Ovary (tissue), 3 donors: ENCODE data around the gene ERN1.

Experiments
- POLR2A ChIP-seq: fragments of 450-650 bp; IDR thresholded peaks from one replicate; pipeline ENCODE4 v1.6.1; 2017; ENCODE audit warnings: antibody characterized with exemption, mild to moderate bottlenecking, moderate library complexity
- TF ChIP-seq, protein P1 (sequence below), 3 donors: fragments of 450-650 bp in 2 of 3; fragments of 200-600 bp in 1 of 3; IDR thresholded peaks; one replicate each; pipeline versions ENCODE4 v1.5.1 to v1.8.0; 2016 to 2022; ENCODE audit warnings: antibody characterized with exemption in 3 of 3, mild to moderate bottlenecking in 1 of 3
- donor health status: DM: no; HTN: no; CAD: no.

DNA sequence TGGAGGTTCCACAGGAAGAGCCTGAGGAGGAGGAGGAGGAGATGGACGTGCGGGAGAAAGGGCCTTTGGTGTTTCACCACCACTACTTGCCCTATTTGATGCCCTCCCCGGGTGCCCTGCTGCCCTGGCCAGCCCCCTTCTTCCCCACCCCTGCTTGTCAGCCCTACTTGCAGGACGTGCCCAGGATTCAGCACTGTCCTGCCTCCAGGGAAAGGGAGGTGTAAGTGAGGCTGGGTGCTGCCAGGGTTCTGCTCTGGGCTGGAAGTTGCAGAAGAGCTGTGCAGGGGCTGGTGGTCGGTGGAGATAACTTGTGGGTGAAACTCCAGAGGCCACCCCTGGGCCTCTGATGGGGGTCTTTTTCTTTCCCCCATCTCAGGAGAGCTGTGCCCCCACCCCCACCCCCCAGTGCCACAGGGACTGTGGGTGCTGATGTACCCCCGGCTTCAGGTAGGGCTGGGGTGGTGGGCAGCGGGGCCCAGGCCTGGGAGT is 128.8 kb downstream of the ERN1 start:
- TF ChIP-seq, protein P1, sequence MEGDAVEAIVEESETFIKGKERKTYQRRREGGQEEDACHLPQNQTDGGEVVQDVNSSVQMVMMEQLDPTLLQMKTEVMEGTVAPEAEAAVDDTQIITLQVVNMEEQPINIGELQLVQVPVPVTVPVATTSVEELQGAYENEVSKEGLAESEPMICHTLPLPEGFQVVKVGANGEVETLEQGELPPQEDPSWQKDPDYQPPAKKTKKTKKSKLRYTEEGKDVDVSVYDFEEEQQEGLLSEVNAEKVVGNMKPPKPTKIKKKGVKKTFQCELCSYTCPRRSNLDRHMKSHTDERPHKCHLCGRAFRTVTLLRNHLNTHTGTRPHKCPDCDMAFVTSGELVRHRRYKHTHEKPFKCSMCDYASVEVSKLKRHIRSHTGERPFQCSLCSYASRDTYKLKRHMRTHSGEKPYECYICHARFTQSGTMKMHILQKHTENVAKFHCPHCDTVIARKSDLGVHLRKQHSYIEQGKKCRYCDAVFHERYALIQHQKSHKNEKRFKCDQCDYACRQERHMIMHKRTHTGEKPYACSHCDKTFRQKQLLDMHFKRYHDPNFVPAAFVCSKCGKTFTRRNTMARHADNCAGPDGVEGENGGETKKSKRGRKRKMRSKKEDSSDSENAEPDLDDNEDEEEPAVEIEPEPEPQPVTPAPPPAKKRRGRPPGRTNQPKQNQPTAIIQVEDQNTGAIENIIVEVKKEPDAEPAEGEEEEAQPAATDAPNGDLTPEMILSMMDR (IDR thresholded peaks at IDR 0.05), result no peak
- no peak for TF ChIP-seq POLR2A
